MM.1S (cell line): Measurements from ENCODE around the gene MEAF6.
"Not testable (repeated sequence)": the region's sequence is repeated elsewhere in the genome, so short reads cannot be mapped to it uniquely, and the experiment has no call there.

Source experiments
- DNase-seq: peaks from one replicate; pipeline ENCODE4 v3.0.0-alpha.2; 2015
- H2AFZ ChIP-seq: fragments of 300-600 bp; sonication (generic); 2 replicates; pipeline ENCODE4 v1.6.0; 2016; ENCODE audit warnings: antibody characterized with exemption, low read length
- H3F3A ChIP-seq: fragments of 300-600 bp; sonication (generic); 2 replicates; pipeline ENCODE4 v1.6.1; 2016; ENCODE audit warnings: mild to moderate bottlenecking, antibody characterized with exemption, low read length, moderate library complexity, mixed read lengths; ENCODE audit not compliant: insufficient read depth
- H3K27ac ChIP-seq: fragments of 300-600 bp; sonication (generic); 2 replicates; pipeline ENCODE4 v1.5.1; 2016; ENCODE audit warnings: mild to moderate bottlenecking, low read length
- H3K27me3 ChIP-seq: fragments of 300-600 bp; sonication (generic); replicated peaks from 2 replicates; pipeline ENCODE4 v1.6.0; 2016; ENCODE audit warnings: low read length; ENCODE audit not compliant: insufficient read depth
- H3K36me3 ChIP-seq: fragments of 300-600 bp; sonication (generic); replicated peaks from 2 replicates; pipeline ENCODE4 v1.6.1; 2016; ENCODE audit warnings: mild to moderate bottlenecking, low read length, mixed read lengths; ENCODE audit not compliant: insufficient read depth
- H3K4me1 ChIP-seq: fragments of 300-600 bp; sonication (generic); 2 replicates; pipeline ENCODE4 v1.6.1; 2016; ENCODE audit warnings: low read length, mixed read lengths
- H3K4me2 ChIP-seq: fragments of 300-600 bp; sonication (generic); 2 replicates; pipeline ENCODE4 v1.6.0; 2016; ENCODE audit warnings: low read depth, low read length
- H3K4me3 ChIP-seq: fragments of 300-600 bp; sonication (generic); 2 replicates; pipeline ENCODE4 v1.5.1; 2016; ENCODE audit warnings: low read length, mixed read lengths
- H3K79me2 ChIP-seq: fragments of 300-600 bp; sonication (generic); 2 replicates; pipeline ENCODE4 v1.6.1; 2016; ENCODE audit warnings: mixed run types, low read length, mixed read lengths
- H3K9ac ChIP-seq: fragments of 300-600 bp; sonication (generic); 2 replicates; pipeline ENCODE4 v1.6.1; 2016; ENCODE audit warnings: low read length, mixed read lengths
- H3K9me2 ChIP-seq: fragments of 300-600 bp; sonication (generic); replicated peaks from 2 replicates; pipeline ENCODE4 v1.6.1; 2016; ENCODE audit warnings: mild to moderate bottlenecking, low read length, mixed read lengths; ENCODE audit not compliant: insufficient read depth
- H3K9me3 ChIP-seq: fragments of 300-600 bp; sonication (generic); replicated peaks from 2 replicates; pipeline ENCODE4 v1.6.1; 2016; ENCODE audit warnings: mild to moderate bottlenecking, low read length, mixed read lengths; ENCODE audit not compliant: insufficient read depth
- H4K20me1 ChIP-seq: fragments of 300-600 bp; sonication (generic); 2 replicates; pipeline ENCODE4 v1.6.1; 2016; ENCODE audit warnings: mild to moderate bottlenecking, low read length, moderate library complexity, mixed read lengths; ENCODE audit not compliant: insufficient read depth
- EZH2 ChIP-seq: fragments of 300-600 bp; sonication (generic); optimal IDR thresholded peaks from 2 replicates; pipeline ENCODE3; 2017; ENCODE audit warnings: low read depth, mild to moderate bottlenecking, antibody characterized with exemption, low read length, mixed read lengths
- EZH2phosphoT487 ChIP-seq: fragments of 300-600 bp; sonication (generic); IDR thresholded peaks from 2 replicates; pipeline ENCODE4 v1.6.1; 2018; ENCODE audit warnings: antibody characterized with exemption, low read length
- TF ChIP-seq, protein P1 (sequence below): fragments of 300-600 bp; sonication (generic); IDR thresholded peaks from 2 replicates; pipeline ENCODE4 v1.5.1; 2016; ENCODE audit warnings: antibody characterized with exemption, low read length, mixed read lengths

MEAF6 gene

GRCh38 chr1:37533317-37534093, 18.9 kb upstream of the MEAF6 start:
- H2AFZ ChIP-seq, result no peak overlapping the region
- H3K27ac ChIP-seq, result no peak overlapping the region
- H3K79me2 ChIP-seq, result 0 out of 2 replicates have a peak, but pooled peaks cover 6% of the 10 kb centered on the region
- H3K9me2 ChIP-seq, result no peaks in the 10 kb centered on the region
- H3K27me3 ChIP-seq, result no peaks in the 10 kb centered on the region
- no peak for DNase-seq
- H3K36me3 ChIP-seq, result no peaks in the 10 kb centered on the region
- no peak overlapping the region for H3K4me3 ChIP-seq
- H4K20me1 ChIP-seq, result no peaks in the 10 kb centered on the region; the same call in 1 of the 2 replicates
- no peaks in the 10 kb centered on the region for H3K4me1 ChIP-seq
- H3K9ac ChIP-seq, result no peak overlapping the region
- no peaks in the 10 kb centered on the region for H3F3A ChIP-seq
- TF ChIP-seq, protein P1, sequence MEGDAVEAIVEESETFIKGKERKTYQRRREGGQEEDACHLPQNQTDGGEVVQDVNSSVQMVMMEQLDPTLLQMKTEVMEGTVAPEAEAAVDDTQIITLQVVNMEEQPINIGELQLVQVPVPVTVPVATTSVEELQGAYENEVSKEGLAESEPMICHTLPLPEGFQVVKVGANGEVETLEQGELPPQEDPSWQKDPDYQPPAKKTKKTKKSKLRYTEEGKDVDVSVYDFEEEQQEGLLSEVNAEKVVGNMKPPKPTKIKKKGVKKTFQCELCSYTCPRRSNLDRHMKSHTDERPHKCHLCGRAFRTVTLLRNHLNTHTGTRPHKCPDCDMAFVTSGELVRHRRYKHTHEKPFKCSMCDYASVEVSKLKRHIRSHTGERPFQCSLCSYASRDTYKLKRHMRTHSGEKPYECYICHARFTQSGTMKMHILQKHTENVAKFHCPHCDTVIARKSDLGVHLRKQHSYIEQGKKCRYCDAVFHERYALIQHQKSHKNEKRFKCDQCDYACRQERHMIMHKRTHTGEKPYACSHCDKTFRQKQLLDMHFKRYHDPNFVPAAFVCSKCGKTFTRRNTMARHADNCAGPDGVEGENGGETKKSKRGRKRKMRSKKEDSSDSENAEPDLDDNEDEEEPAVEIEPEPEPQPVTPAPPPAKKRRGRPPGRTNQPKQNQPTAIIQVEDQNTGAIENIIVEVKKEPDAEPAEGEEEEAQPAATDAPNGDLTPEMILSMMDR, result no peak
- TF ChIP-seq EZH2phosphoT487 (no peak), EZH2 (no peak)
- H3K4me2 ChIP-seq, result no peak overlapping the region
- no peaks in the 10 kb centered on the region for H3K9me3 ChIP-seq

DNA sequence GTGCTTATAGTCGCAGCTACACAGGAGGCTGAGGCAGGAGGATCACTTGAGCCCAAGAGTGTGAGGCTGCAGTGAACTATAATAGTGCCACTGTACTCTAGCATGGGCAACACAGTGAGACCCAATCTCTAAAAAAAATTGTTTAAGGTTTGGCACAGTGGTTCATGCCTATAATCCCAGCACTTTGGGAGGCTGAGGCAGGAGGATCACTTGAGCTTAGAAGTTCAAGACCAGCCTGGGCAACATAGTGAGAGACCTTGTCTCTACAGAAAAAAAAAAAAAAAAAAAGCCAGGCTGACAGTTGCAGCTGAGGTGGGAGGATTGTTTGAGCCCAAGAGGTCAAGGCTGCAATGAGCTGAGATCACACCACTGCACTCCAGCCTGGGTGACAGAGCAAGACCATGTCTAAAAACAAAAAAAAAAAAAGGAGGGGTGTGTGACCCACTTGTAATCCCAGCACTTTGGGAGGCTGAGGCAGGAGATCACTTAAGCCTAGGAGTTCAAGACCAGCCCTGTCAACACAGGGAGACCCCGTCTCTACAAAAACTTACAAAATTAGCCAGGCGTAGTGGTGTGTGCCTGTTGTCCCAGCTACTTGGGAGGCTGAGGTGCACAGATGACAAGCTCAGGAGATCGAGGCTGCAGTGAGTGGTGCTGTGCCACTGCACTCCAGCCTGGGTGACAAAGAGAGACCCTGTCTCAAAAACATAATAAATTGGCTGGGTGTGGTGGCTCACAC, 18.0 kb upstream of the MEAF6 start:
- not testable (repeated sequence) for H3K9ac ChIP-seq, H3K36me3 ChIP-seq, H3K4me1 ChIP-seq, H3K4me2 ChIP-seq, H3F3A ChIP-seq, H3K27me3 ChIP-seq, H4K20me1 ChIP-seq, H3K9me2 ChIP-seq, H3K27ac ChIP-seq, DNase-seq, H3K79me2 ChIP-seq, H3K4me3 ChIP-seq, H2AFZ ChIP-seq, H3K9me3 ChIP-seq

DNA sequence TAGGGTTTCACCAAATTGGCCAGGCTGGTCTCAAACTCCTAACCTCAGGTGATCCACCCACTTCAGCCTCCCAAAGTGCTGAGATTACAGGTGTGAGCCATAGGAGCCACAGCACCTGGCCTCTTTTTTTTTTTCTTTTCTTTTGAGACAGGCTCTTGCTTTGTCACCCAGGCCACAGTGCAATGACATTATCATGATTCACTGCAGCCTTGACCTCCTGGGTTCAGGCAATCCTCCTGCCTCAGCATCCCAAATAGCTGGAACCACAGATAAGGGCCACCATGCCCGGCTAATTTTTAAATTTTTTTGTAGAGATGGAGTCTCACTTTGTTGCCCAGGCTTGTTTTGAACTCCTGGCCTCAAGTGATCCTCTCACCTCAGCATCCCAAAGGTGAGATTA, 15.3 kb upstream of the MEAF6 start:
- not testable (repeated sequence) for H3K36me3 ChIP-seq, H3K4me3 ChIP-seq, H3K9me3 ChIP-seq, H3K27ac ChIP-seq, H3K9ac ChIP-seq, H3K9me2 ChIP-seq, H4K20me1 ChIP-seq, H2AFZ ChIP-seq, H3K79me2 ChIP-seq, H3K27me3 ChIP-seq, DNase-seq, H3K4me2 ChIP-seq, H3F3A ChIP-seq, H3K4me1 ChIP-seq

GRCh38 chr1:37519613-37520012, 5.0 kb upstream of the MEAF6 start:
- H3K36me3 ChIP-seq, result no peaks in the 10 kb centered on the region
- H3K27me3 ChIP-seq, result 0 out of 2 replicates have a peak, but pooled peaks cover 3% of the 10 kb centered on the region
- H3K79me2 ChIP-seq, result no peaks in the 10 kb centered on the region
- no peaks in the 10 kb centered on the region for H4K20me1 ChIP-seq
- H3K9me2 ChIP-seq, result no peaks in the 10 kb centered on the region
- DNase-seq, result no peak
- no peak overlapping the region for H3K9ac ChIP-seq
- no peak overlapping the region for H3K27ac ChIP-seq
- peaks cover 7% of the 10 kb centered on the region; the same call in 1 of the 2 replicates for H3F3A ChIP-seq
- no peak overlapping the region for H3K4me2 ChIP-seq
- H3K9me3 ChIP-seq, result no peaks in the 10 kb centered on the region
- H3K4me3 ChIP-seq, result no peak overlapping the region
- peaks cover 6% of the 10 kb centered on the region for H3K4me1 ChIP-seq
- no peak overlapping the region for H2AFZ ChIP-seq
- no peak for TF ChIP-seq EZH2phosphoT487
- TF ChIP-seq, protein P1, result no peak
- TF ChIP-seq EZH2, result no peak

DNA sequence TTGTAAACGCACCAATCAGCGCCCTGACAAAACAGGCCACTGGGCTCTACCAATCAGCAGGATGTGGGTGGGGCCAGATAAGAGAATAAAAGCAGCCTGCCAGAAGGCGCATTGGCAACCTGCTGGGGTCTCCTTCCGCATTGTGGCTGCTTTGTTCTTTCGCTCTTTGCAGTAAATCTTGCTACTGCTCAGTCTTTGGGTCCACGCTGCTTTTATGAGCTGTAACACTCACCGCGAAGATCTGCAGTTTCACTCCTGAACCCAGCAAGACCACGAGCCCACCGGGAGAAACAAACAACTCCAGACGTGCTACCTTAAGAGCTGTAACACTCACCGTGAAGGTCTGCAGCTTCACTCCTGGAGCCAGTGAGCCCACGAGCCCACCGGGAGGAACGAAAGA, 4.4 kb upstream of the MEAF6 start:
- H3K4me1 ChIP-seq, H3K9me3 ChIP-seq, H3K9me2 ChIP-seq, H3K4me2 ChIP-seq, H4K20me1 ChIP-seq, H3K27ac ChIP-seq, H2AFZ ChIP-seq, DNase-seq, H3F3A ChIP-seq, H3K79me2 ChIP-seq, H3K4me3 ChIP-seq, H3K36me3 ChIP-seq, H3K9ac ChIP-seq, H3K27me3 ChIP-seq: not testable (repeated sequence)

DNA sequence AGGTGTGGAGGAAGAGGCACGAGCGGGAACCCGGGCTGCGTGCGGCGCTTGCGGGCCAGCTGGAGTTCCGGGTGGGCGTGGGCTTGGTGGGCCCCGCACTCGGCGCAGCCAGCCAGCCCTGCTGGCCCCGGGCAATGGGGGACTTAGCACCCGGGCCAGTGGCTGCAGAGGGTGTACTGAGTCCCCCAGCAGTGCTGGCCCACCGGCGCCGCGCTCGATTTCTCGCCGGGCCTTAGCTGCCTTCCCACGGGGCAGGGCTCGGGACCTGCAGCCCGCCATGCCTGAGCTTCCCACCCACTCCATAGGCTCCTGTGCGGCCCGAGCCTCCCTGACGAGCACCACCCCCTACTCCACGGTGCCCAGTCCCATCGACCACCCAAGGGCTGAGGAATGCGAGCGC, 3.7 kb upstream of the MEAF6 start:
- not testable (repeated sequence) for H3K9me3 ChIP-seq, H3K4me3 ChIP-seq, H3F3A ChIP-seq, DNase-seq, H4K20me1 ChIP-seq, H3K27ac ChIP-seq, H3K9me2 ChIP-seq, H3K4me2 ChIP-seq, H3K36me3 ChIP-seq, H2AFZ ChIP-seq, H3K79me2 ChIP-seq, H3K27me3 ChIP-seq, H3K9ac ChIP-seq
- peaks cover 10% of the 10 kb centered on the region for H3K4me1 ChIP-seq
